GM12892 (cell line): Measurements from ENCODE around the gene OASL.

Experiments used
- POLR2A ChIP-seq: IDR thresholded peaks from 2 replicates; pipeline ENCODE4 v1.6.1; 2011; ENCODE audit warnings: low read depth, low read length, control low read depth
- POLR2AphosphoS5 ChIP-seq: IDR thresholded peaks from 2 replicates; pipeline ENCODE4 v1.6.1; 2011; ENCODE audit warnings: low read depth, low read length, control low read depth

GRCh38 chr12:121064116-121064515, 25.1 kb upstream of the OASL start:
- TF ChIP-seq POLR2A (no peak), POLR2AphosphoS5 (no peak)
